ENCODE measurements around the gene SLC2A6. TPM values are rescaled to one million over a fixed set of nuclear protein-coding genes. Genes with fewer than 3 reads are reported as not detected.

The SLC2A6 gene
- total and polyA plus RNA-seq, 2 of the 8 experiments (the other 6 are each of a cell fraction or from before 2014, with no cell fraction given) = 16.6 to 17.8 TPM

- Histone ChIP-seq H4K8ac (ENCODE audit: extremely low read depth, insufficient read depth, low read length) (no peak overlapping the region), H3K14ac (ENCODE audit: insufficient read length) (no peak overlapping the region), H2BK20ac (ENCODE audit: low read length) (peak overlapping the region; percentile 97; the same call in 1 of the 2 replicates), H3K27me3 (replicated peaks in 1 of 4; ENCODE audit: control insufficient read depth in 3 of 4, extremely low read depth in 1 of 4, insufficient read depth in 3 of 4, low read length in 3 of 4) (peaks cover 0 to 7% (median 3%) of the 10 kb centered on the region in 4 experiments; a peak in 6 of 7 replicates), H4K5ac (ENCODE audit: insufficient read length, low read depth, low read length) (peak overlapping the region; percentile 18), H2BK15ac (ENCODE audit: low read length) (peak overlapping the region; percentile 88), H3K4me1 (replicated peaks in 1 of 4; ENCODE audit: control insufficient read depth in 3 of 4, insufficient read depth in 4 of 4, low read length in 3 of 4) (peaks cover 4 to 36% (median 31%) of the 10 kb centered on the region in 4 experiments), H3K4me3 (ENCODE audit: extremely low read depth in 1 of 4, insufficient read depth in 2 of 4, low read depth in 3 of 4, low read length in 4 of 4) (no peak overlapping the region; a peak in 1 of 8 replicates), H3K79me2 (ENCODE audit: control insufficient read depth in 1 of 2, insufficient read depth in 2 of 2, low read length in 2 of 2) (no peaks in the 10 kb centered on the region), H3K4ac (replicated peaks; ENCODE audit: insufficient read length, low read depth, low read length) (peak overlapping the region; percentile 70), H3K4me2 (ENCODE audit: insufficient read depth in 1 of 2, low read depth in 2 of 2, low read length in 2 of 2) (peak overlapping the region; percentile 43 to 48; a peak in 3 of 4 replicates), H2BK120ac (replicated peaks; ENCODE audit: low read depth, low read length) (peak overlapping the region; percentile 52), H3K79me1 (ENCODE audit: low read depth, low read length) (no peaks in the 10 kb centered on the region), H3K56ac (replicated peaks; ENCODE audit: insufficient read length, low read depth, low read length) (no peak overlapping the region), H3K18ac (ENCODE audit: extremely low read depth, low read length) (peak overlapping the region; percentile 60), H4K91ac (replicated peaks; ENCODE audit: insufficient read length, low read length) (peak overlapping the region; percentile 32), H2BK12ac (ENCODE audit: low read depth, low read length) (peak overlapping the region; percentile 92; the same call in 1 of the 2 replicates), H3K9ac (replicated peaks in 1 of 4; ENCODE audit: extremely low read depth in 1 of 4, low read depth in 3 of 4, low read length in 3 of 4) (no peak overlapping the region), H2AFZ (ENCODE audit: low read length) (no peak overlapping the region), H3K27ac (ENCODE audit: low read depth, low read length) (no peak overlapping the region), H3K23ac (ENCODE audit: insufficient read length) (no peak overlapping the region), H2BK5ac (ENCODE audit: low read depth, low read length) (peak overlapping the region; percentile 75; the same call in 1 of the 2 replicates), H3K9me3 (ENCODE audit: insufficient read depth in 2 of 2, low read depth in 1 of 2, low read length in 1 of 2) (no peaks in the 10 kb centered on the region), H2AK5ac (ENCODE audit: low read depth, low read length) (0 out of 2 replicates have a peak overlapping the region, but pooled peaks have one; percentile 91), H4K20me1 (replicated peaks in 1 of 2; ENCODE audit: control insufficient read depth in 1 of 2, insufficient read depth in 2 of 2, low read length in 2 of 2) (no peaks in the 10 kb centered on the region), H3K23me2 (ENCODE audit: low read depth, low read length) (no peaks in the 10 kb centered on the region; the same call in 1 of the 2 replicates), H3K36me3 (ENCODE audit: control insufficient read depth in 2 of 4, insufficient read depth in 4 of 4, low read length in 3 of 4) (no peaks in the 10 kb centered on the region)
- TF ChIP-seq KDM5A (IDR thresholded peaks at IDR 0.05; ENCODE audit: low read length) (no peak), TEAD4 (IDR thresholded peaks at IDR 0.05; ENCODE audit: low read depth, low read length) (peak; percentile 97), SIN3A (conservative IDR thresholded peaks at IDR 0.05 in 1 of 2, IDR thresholded peaks at IDR 0.05 in 1 of 2; ENCODE audit: low read depth in 1 of 2, low read length in 2 of 2) (peak; percentile 54 to 73; a peak in 1 of 4 replicates), KDM1A (IDR thresholded peaks at IDR 0.05; ENCODE audit: borderline replicate concordance, low read length) (peak; percentile 95; the same call in 1 of the 2 replicates), HDAC2 (IDR thresholded peaks at IDR 0.05; ENCODE audit: borderline replicate concordance in 1 of 2, low read depth in 2 of 2, low read length in 2 of 2) (0 out of 4 replicates have a peak, but pooled peaks of 1 of the 2 experiments have one; percentile 15), CTBP2 (IDR thresholded peaks at IDR 0.05; ENCODE audit: borderline replicate concordance, insufficient read depth, insufficient read length, low read length) (no peak), TCF12 (IDR thresholded peaks at IDR 0.05; ENCODE audit: low read depth, low read length) (0 out of 2 replicates have a peak, but pooled peaks have one; percentile 64)
- WGBS, 2 experiments (ENCODE audit: extremely low coverage in 1 of 2, insufficient coverage in 1 of 2, insufficient read length in 1 of 2, insufficient replicate concordance in 2 of 2, low coverage in 1 of 2, low lambda C conversion rate in 2 of 2, missing lambda C conversion rate in 1 of 2) = 56% methylated on average over 19 of the region's 22 CpGs; no CpG with 5 or more reads in 1 of the 2 experiments
- ChIA-PET CTCF (ENCODE audit: partially characterized antibody) (interaction anchor here (0.6 to 3.2 kb wide), 20 partner anchors 13 to 289 kb away, joined by 3 to 16 read pairs (median 4); no protein-coding TSS in a partner anchor), POLR2A (ENCODE audit: partially characterized antibody) (interaction anchor here (1.6 to 3.0 kb wide), 3 partner anchors 10 to 69 kb away, joined by 4 to 11 read pairs (median 9); partner anchors contain the start of gene CACFD1)
- DNase-seq (ENCODE audit: low read depth in 1 of 2, low spot score in 2 of 2) (no peak), FAIRE-seq (no peak)
These were observed 49.3 kb upstream of the SLC2A6 start for GRCh38 chr9:133528001-133528875.
